ENCODE results near the gene TARDBP. TPM values are rescaled to one million over a fixed set of nuclear protein-coding genes. Genes with fewer than 3 reads are reported as not detected.
"Not testable (repeated sequence)": the region's sequence is repeated elsewhere in the genome, so short reads cannot be mapped to it uniquely, and the experiment has no call there.

TARDBP gene
- total RNA-seq, 2 experiments from 2014 or later, result 158 to 159 TPM

DNA sequence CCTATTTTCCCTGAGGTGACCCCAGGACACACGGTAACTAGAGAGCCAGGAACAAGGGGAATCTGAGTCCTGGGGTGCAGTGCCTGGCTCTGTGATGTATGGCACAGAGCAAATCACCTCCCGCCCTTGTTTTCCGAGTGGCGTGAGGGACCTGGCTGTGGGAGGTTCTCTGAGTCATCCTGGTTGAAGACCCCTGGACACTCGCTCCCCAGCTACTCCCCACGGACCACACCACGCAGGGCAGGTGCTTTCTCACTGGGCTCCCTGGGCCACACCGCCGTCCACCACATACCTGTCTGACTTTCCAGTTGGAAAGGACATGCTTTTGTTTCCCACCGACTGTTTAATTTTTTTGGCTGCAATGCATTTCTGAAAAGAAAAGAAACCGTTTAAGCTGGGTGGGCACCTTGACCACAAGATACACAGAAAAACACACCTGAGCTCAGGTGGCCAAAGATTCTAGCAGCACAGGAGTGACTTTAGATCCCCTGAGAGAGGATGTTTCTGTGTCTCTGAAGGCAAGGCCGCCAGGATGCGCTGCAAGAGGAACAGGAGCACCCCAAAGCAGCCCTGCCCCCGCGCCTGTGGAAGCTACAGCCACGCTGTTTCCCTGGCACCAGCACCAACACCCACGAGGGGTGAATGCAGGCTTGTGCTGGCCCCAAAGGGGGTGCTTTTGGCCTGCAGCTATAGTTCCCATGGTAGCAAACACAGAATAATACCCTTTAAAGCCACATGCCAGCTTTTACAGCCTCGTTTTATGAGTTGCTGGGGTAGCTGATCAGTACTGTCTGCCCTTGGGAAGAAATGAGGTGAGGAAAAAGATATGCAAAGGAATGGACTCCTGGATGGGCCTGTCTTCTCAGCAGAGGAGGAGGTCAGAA lies 55.5 kb downstream of the TARDBP start:
- no peaks in the 10 kb centered on the region for H3K27me3 Mint-ChIP-seq (ENCODE audit: low read depth)
- H3K36me3 Mint-ChIP-seq (ENCODE audit: low read depth), result peaks cover 50% of the 10 kb centered on the region
- no peak for DNase-seq
- CTCF ChIA-PET, result interaction anchor here (0.5 to 1.0 kb wide), 3 partner anchors 30 to 221 kb away, joined by 3 read pairs; no protein-coding TSS in a partner anchor
- H3K4me1 Mint-ChIP-seq (ENCODE audit: low read depth), result peaks cover 7% of the 10 kb centered on the region
- no peaks in the 10 kb centered on the region for H3K9me3 Mint-ChIP-seq
- H3K4me3 Mint-ChIP-seq, result no peak overlapping the region
- intact Hi-C loops (cut with micrococcal nuclease), result no loop called here
- no peak overlapping the region for H3K27ac Mint-ChIP-seq

DNA sequence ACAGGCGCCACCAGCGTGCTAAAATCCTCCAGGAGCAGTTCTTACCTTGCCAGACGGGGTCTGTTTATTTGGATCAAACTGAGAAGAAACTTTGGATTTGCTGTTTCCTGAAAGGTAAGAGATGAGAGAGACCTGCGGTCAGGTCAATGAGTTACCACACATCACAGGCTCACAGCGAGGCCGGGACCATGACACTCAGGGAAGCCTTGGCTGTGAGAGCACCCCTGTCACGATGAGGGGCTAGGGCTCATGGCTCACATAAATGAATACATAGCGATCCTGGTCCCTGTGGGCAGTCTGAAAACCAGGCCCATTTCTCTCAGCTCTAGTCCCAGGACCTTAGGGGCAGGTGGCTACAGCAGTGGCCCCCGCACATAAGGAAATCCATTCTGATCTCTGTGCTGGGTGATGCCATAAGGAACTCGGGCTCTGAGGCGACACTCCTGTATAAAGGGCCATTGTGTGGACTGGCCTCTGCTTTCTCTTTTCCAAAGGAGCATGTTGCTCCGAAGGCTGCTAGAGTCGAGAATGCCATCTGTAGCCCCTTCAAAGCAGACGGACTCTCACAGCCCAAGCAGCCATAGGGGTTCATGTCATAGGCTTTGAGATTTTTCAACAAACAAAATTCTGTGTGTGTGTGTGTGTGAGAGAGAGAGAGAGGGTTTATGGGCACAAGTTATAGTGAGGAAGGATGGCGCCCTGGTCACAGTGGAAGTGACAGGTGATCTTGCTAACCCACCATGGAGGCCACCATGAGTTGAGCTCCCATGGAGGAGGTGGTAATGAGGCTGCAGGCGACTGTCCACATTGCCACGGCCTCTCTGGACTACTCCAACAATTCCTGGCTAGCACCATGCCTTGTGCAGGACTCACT lies 56.4 kb downstream of the TARDBP start:
- intact Hi-C loops (cut with micrococcal nuclease), result no loop called here
- H3K4me1 Mint-ChIP-seq (ENCODE audit: low read depth), result peaks cover 4% of the 10 kb centered on the region
- H3K4me3 Mint-ChIP-seq, result no peak overlapping the region
- peak overlapping the region; percentile 57 for H3K27ac Mint-ChIP-seq
- H3K36me3 Mint-ChIP-seq (ENCODE audit: low read depth), result peaks cover 49% of the 10 kb centered on the region
- no peaks in the 10 kb centered on the region for H3K9me3 Mint-ChIP-seq
- CTCF ChIA-PET, result interaction anchor here (1.0 to 4.8 kb wide), 2 partner anchors 31 to 32 kb away, joined by 3 to 25 read pairs; no protein-coding TSS in a partner anchor
- H3K27me3 Mint-ChIP-seq (ENCODE audit: low read depth), result no peaks in the 10 kb centered on the region
- no peak for DNase-seq

DNA sequence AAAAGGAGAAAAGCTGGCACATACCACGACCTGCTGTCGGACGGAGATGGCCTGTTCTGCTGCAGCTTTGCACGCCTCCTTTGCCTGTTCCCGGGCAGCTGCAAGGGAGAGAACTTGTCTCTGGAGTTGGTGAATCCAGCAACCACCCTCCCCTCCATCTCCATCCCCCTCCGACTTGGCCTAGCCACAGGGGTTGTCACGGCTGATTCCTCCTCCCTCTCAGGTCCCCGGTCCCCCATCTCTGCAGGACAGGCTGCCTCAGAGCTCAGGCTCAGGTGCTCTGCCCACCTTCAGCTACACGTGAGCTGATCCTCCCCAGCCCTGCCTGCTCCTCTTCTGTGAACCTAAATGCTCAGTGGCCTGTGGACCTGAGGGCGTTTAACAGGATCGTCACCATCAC lies 58.4 kb downstream of the TARDBP start:
- H3K27ac Mint-ChIP-seq, result peak overlapping the region; percentile 9
- H3K9me3 Mint-ChIP-seq, result no peaks in the 10 kb centered on the region
- peaks cover 46% of the 10 kb centered on the region for H3K36me3 Mint-ChIP-seq (ENCODE audit: low read depth)

DNA sequence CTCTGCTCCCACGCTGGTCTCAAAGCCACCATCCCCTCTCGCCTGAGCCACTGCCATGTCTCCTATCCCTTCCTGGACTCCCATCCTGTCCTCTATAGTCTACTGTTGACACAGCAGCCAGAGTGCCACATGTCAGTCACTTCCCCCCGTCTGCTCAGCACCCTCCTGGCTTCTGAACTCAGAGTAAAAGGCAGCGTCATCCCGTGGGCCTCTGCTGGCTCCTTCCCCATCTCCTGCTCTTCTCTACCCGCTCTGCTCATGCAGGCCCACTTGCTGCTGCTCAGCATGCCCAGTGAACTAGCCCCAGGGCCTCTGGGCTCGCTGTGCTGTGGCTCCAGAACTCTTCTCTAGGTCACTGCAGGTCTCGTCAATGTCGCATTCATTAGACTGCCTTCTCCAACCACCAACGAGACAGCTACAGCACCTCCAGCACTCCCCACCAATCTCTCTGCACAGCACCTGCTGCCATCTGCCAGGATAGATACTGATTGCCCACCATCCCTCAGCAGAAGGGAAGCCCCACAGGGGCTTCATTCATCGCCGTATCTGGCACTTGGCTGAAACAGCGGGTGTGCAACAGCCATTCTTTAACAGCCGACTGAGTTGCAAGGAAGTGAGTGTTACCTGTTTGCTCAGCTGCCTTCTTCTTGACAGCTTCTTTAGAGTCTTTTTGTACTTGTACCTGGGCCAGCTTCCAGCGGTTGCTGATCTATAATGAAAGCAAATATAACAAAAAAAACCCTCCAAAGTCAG lies 59.2 kb downstream of the TARDBP start:
- H3K27ac Mint-ChIP-seq, result peak overlapping the region; percentile 32
- H3K9me3 Mint-ChIP-seq, result no peaks in the 10 kb centered on the region
- H3K27me3 Mint-ChIP-seq (ENCODE audit: low read depth), result no peaks in the 10 kb centered on the region
- H3K4me3 Mint-ChIP-seq, result no peak overlapping the region
- CTCF ChIA-PET, result interaction anchor here (4.8 kb wide), 1 partner anchor 34 kb away, joined by 25 read pairs; no protein-coding TSS in a partner anchor
- DNase-seq, result no peak
- H3K36me3 Mint-ChIP-seq (ENCODE audit: low read depth), result peaks cover 44% of the 10 kb centered on the region
- H3K4me1 Mint-ChIP-seq (ENCODE audit: low read depth), result peaks cover 8% of the 10 kb centered on the region
- intact Hi-C loops (cut with micrococcal nuclease), result no loop called here

More for the DNA sequence above, 58.4 kb downstream of the TARDBP start:
- H3K4me1 Mint-ChIP-seq (ENCODE audit: low read depth), result peaks cover 8% of the 10 kb centered on the region
- H3K27me3 Mint-ChIP-seq (ENCODE audit: low read depth), result no peaks in the 10 kb centered on the region
- intact Hi-C loops (cut with micrococcal nuclease), result no loop called here
- DNase-seq, result no peak
- CTCF ChIA-PET, result interaction anchor here (1.3 to 4.8 kb wide), 2 partner anchors 33 to 575 kb away, joined by 3 to 25 read pairs; no protein-coding TSS in a partner anchor
- no peak overlapping the region for H3K4me3 Mint-ChIP-seq

DNA sequence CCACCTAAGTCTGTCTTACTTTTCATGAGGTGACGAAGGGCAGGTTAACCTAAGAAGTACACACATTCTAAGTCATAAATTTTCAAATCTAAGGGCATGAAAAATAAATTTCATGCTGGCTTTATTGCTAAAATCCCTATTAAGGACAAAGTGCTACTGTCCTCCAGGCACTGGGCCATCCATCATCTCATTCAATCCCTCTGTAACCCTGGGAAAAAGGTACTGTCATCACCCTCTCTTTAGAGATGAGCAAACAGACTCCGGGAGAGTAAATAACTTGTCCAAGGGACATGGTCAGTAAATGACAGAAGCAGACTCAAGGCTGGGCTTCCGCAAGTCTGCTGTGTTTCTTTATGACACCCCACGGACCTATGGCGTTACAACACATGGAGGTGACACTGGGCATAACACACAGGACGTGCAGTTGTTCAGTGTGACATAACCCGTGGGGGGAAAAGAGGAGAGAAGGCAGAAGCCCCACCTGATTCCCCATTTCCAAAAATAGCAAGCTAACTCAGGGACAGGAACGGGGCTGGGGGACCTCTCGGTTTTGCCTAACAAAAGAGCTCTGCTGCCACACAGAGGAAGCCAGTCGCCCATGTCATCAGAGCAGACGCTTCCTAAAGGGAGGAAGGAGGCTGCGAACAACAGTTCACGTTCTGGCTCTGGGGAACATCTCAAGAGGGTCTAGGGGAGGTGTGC lies 59.9 kb downstream of the TARDBP start:
- no peak overlapping the region for H3K4me3 Mint-ChIP-seq
- no peaks in the 10 kb centered on the region for H3K9me3 Mint-ChIP-seq
- peaks cover 46% of the 10 kb centered on the region for H3K36me3 Mint-ChIP-seq (ENCODE audit: low read depth)
- no peak for DNase-seq
- no peaks in the 10 kb centered on the region for H3K27me3 Mint-ChIP-seq (ENCODE audit: low read depth)
- peaks cover 8% of the 10 kb centered on the region for H3K4me1 Mint-ChIP-seq (ENCODE audit: low read depth)
- H3K27ac Mint-ChIP-seq, result no peak overlapping the region
- intact Hi-C loops (cut with micrococcal nuclease), result no loop called here
- CTCF ChIA-PET, result interaction anchor here (0.5 to 4.8 kb wide), 3 partner anchors 16 to 38 kb away, joined by 3 to 25 read pairs (median 4); no protein-coding TSS in a partner anchor

DNA sequence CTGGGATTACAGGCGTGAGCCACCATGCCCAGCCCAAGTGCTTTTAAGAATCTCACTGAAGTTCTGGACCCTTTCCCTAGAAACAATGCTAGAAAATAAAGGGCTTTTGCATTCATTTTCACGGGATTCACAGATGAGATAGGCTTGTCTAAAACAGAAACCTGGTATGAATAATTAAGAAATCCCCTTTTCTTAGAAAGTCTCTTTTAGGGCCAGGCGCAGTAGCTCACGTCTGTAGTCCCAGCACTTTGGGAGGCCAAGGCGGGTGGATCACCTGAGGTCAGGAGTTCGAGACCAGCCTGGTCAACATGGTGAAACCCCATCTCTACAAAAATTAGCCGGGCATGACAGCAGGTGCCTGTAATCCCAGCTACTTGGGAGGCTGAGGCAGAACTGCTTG lies 60.9 kb downstream of the TARDBP start:
- H3K4me1 Mint-ChIP-seq (ENCODE audit: low read depth); H3K9me3 Mint-ChIP-seq; H3K4me3 Mint-ChIP-seq; intact Hi-C loops (cut with micrococcal nuclease); H3K27ac Mint-ChIP-seq; H3K27me3 Mint-ChIP-seq (ENCODE audit: low read depth): not testable (repeated sequence)
- CTCF ChIA-PET, result interaction anchor here (1.2 to 4.8 kb wide), 2 partner anchors 14 to 36 kb away, joined by 4 to 25 read pairs; no protein-coding TSS in a partner anchor
- DNase-seq, result peak; percentile 22
- H3K36me3 Mint-ChIP-seq (ENCODE audit: low read depth), result peaks cover 45% of the 10 kb centered on the region

Other genes starting within 250 kb of the TARDBP start
- 1 to 10 TPM; 1.7 to 2.0 TPM for gene CASZ1, start 216.0 kb upstream of the TARDBP start, total RNA-seq
- under 1 TPM; 0.17 to 0.31 TPM for gene MASP2, start 34.6 kb downstream of the TARDBP start, total RNA-seq
- gene SRM, start 47.4 kb downstream of the TARDBP start, total RNA-seq, result 100 to 1,000 TPM; 207 to 222 TPM
- 10 to 100 TPM; 57.9 to 59.3 TPM for gene EXOSC10, start 87.2 kb downstream of the TARDBP start, total RNA-seq
- gene ANGPTL7, start 176.7 kb downstream of the TARDBP start, total RNA-seq, result not detected
- 10 to 100 TPM; 38.5 to 39.0 TPM for gene MTOR, start 249.9 kb downstream of the TARDBP start, total RNA-seq

All from activated naive CD4-positive, alpha-beta T cell treated with anti-CD3 and anti-CD28 coated beads for 36 hours (primary cell).